Stomach (tissue), 9 donors: ENCODE data around the gene STAT5A. TPM values are rescaled to one million over a fixed set of nuclear protein-coding genes. Genes with fewer than 3 reads are reported as not detected.
"Not testable (repeated sequence)": the region's sequence is repeated elsewhere in the genome, so short reads cannot be mapped to it uniquely, and the experiment has no call there.

ENCODE experiments used
- DNase-seq, 2 donors: peaks; one replicate each; pipeline versions ENCODE4 v3.0.0 to v3.0.0-alpha.2; 2013 to 2019
- H3K27ac ChIP-seq, 5 donors: fragments of 200-600 bp in 4 of 5; sonication (generic) in 4 of 5; one replicate each; pipeline ENCODE4 v1.5.1; 2013 to 2019; ENCODE audit warnings: mild to moderate bottlenecking in 1 of 5, moderate library complexity in 1 of 5
- H3K27me3 ChIP-seq, 3 donors: fragments of 200-600 bp; sonication (generic); one replicate each; pipeline ENCODE4 v1.5.1; 2017 to 2019; ENCODE audit warnings: mixed run types in 1 of 3
- H3K36me3 ChIP-seq, 4 donors: fragments of 200-600 bp; sonication (generic); 1 replicate in 3 of 4; 2 replicates in 1 of 4; pipeline ENCODE4 v1.5.1; 2016 to 2019
- H3K4me1 ChIP-seq, 4 donors: fragments of 200-600 bp; sonication (generic); one replicate each; pipeline ENCODE4 v1.5.1; 2016 to 2019
- H3K4me3 ChIP-seq, 4 donors: fragments of 200-600 bp; sonication (generic) in 3 of 4; one replicate each; pipeline ENCODE4 v1.5.1; 2016 to 2019; ENCODE audit warnings: mild to moderate bottlenecking in 1 of 4
- H3K9me3 ChIP-seq, 4 donors: fragments of 200-600 bp; sonication (generic); one replicate each; pipeline ENCODE4 v1.5.1; 2016 to 2019
- EP300 ChIP-seq: sonication (generic); formaldehyde crosslinking; IDR thresholded peaks from one replicate; pipeline ENCODE4 v1.6.1; 2017; ENCODE audit warnings: antibody characterized with exemption
- POLR2A ChIP-seq, 4 donors: fragments of 450-650 bp; IDR thresholded peaks; one replicate each; pipeline ENCODE4 v1.6.1; 2016; ENCODE audit warnings: antibody characterized with exemption in 4 of 4, control low read depth in 2 of 4, mild to moderate bottlenecking in 1 of 4, moderate library complexity in 1 of 4
- POLR2AphosphoS5 ChIP-seq, 3 donors: sonication (generic); formaldehyde crosslinking; IDR thresholded peaks; one replicate each; pipeline ENCODE4 v1.6.1; 2016; ENCODE audit warnings: antibody characterized with exemption in 3 of 3
- WGBS, 5 donors: extraction: QIAGEN DNeasy Blood & Tissue Kit in 3 of 5; methylation state at CpG; one replicate each; pipeline versions ENCODE4 v1.1.5 to v1.1.7; 2013 to 2018; 5-methylcytosine and 5-hydroxymethylcytosine counted together
- intact Hi-C: fragments of 100-400 bp; cut with DNase I; formaldehyde crosslinking; loops from one replicate; pipeline ENCODE4 v1.15.1; 2023; ENCODE audit warnings: low total_unique reads
- polyA plus RNA-seq, 3 donors: library from polyadenylated mRNA; stranded (reverse); fragments of 200-250 nt; gene quantifications; one replicate each; pipeline ENCODE4 v1.2.3, GENCODE V29; 2013
- total RNA-seq, 5 donors: library from RNA; depleted of rRNA; stranded (reverse); fragments of >200 nt; gene quantifications; one replicate each; pipeline versions ENCODE4 v1.1.0 to v1.2.3, GENCODE V29; 2014 to 2016
- TF ChIP-seq, protein P1 (sequence below), 7 experiments: fragments of 450-650 bp in 4 of 7; fragments of 200-600 bp in 3 of 7; sonication (generic) in 3 of 7; IDR thresholded peaks; one replicate each; pipeline ENCODE4 v1.5.1; 2016 to 2019; ENCODE audit warnings: antibody characterized with exemption in 7 of 7, control low read depth in 2 of 7, mild to moderate bottlenecking in 1 of 7
- donor health status: healthy with polysubstance abuse.
- donor health status: Bipolar disorder and iron deficiency.
- donor health status: healthy.

The STAT5A gene
- total and polyA plus RNA-seq, 8 donors: 9.6 to 81.7 (median 16.6) TPM

DNA sequence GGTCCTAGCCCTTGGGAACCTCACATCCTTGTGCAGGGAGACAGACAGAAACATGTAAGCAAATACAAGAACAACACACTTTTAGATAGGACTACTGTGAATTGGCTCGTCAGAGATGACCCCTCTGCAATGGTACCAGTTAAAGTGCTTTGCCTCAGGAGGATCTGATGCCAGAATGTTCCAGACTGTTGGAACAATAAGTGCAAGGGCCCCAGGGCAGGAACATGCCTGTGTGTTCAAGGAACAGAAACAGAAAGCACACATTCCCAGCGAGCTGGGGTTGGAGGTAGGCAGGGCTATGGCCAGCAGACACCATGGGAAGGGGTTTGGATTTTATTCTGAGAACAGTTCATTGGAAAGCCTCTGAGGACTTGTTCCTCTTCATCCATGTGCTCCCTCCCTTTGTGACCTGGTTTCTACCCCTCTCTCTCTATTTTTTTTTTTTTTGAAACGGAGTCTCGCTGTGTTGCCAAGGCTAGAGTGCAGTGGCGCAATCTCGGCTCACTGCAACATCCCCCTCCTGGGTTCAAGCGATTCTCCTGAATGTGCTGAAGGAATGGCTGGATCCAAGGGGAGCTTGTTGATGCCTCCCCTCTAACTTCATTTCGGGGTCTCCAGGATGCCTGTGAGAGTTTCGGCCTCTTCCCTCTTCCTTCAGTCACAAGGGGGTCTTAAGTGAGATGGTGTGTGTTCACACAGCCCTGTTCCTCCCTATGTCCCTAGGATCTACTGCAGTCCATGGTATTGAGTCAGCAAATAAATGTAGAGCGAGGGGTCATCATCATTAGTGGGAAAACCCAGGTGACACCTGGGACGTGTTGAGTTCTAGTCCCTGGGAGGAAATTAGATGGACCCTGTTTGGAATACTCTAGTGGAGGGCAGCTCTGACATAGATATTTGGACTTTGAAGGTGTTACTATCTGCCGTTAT is 6.4 kb downstream of the STAT5A start:
- WGBS, 5 donors: 80 to 90% (median 85%) methylated on average over 12 of the region's 12 CpGs
- DNase-seq: no peak
- Histone ChIP-seq H3K4me3 (no peak overlapping the region), H3K27ac (no peak overlapping the region), H3K9me3 (no peaks in the 10 kb centered on the region), H3K27me3 (no peaks in the 10 kb centered on the region), H3K4me1 (peaks cover 0 to 23% (median 9%) of the 10 kb centered on the region in 4 donors), H3K36me3 (peaks cover 18 to 82% (median 77%) of the 10 kb centered on the region in 4 donors)
- intact Hi-C loops: no loop called here
- no peak for TF ChIP-seq EP300

GRCh38 chr17:42296012-42296411 is 7.7 kb downstream of the STAT5A start:
- DNase-seq: no peak
- WGBS, 5 donors: 92 to 97% (median 94%) methylated on average over 3 of the region's 3 CpGs
- no peak overlapping the region for H3K4me3 ChIP-seq
- no peaks in the 10 kb centered on the region for H3K9me3 ChIP-seq
- H3K27me3 ChIP-seq: no peaks in the 10 kb centered on the region
- intact Hi-C loops: no loop called here
- TF ChIP-seq POLR2A (IDR thresholded peaks at IDR 0.05): no peak
- no peak for TF ChIP-seq POLR2AphosphoS5 (IDR thresholded peaks at IDR 0.05)
- TF ChIP-seq, protein P1, sequence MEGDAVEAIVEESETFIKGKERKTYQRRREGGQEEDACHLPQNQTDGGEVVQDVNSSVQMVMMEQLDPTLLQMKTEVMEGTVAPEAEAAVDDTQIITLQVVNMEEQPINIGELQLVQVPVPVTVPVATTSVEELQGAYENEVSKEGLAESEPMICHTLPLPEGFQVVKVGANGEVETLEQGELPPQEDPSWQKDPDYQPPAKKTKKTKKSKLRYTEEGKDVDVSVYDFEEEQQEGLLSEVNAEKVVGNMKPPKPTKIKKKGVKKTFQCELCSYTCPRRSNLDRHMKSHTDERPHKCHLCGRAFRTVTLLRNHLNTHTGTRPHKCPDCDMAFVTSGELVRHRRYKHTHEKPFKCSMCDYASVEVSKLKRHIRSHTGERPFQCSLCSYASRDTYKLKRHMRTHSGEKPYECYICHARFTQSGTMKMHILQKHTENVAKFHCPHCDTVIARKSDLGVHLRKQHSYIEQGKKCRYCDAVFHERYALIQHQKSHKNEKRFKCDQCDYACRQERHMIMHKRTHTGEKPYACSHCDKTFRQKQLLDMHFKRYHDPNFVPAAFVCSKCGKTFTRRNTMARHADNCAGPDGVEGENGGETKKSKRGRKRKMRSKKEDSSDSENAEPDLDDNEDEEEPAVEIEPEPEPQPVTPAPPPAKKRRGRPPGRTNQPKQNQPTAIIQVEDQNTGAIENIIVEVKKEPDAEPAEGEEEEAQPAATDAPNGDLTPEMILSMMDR (IDR thresholded peaks at IDR 0.05): no peak
- TF ChIP-seq EP300: no peak
- peaks cover 0 to 11% (median 4%) of the 10 kb centered on the region in 4 donors for H3K4me1 ChIP-seq
- no peak overlapping the region for H3K27ac ChIP-seq
- H3K36me3 ChIP-seq: peaks cover 21 to 90% (median 86%) of the 10 kb centered on the region in 4 donors

GRCh38 chr17:42297775-42298174 is 9.5 kb downstream of the STAT5A start:
- DNase-seq, H3K4me3 ChIP-seq, H3K27me3 ChIP-seq, H3K9me3 ChIP-seq, intact Hi-C loops, H3K27ac ChIP-seq, H3K4me1 ChIP-seq: not testable (repeated sequence)
- H3K36me3 ChIP-seq: peaks cover 27 to 95% (median 91%) of the 10 kb centered on the region in 4 donors
- 81 to 99% (median 87%) methylated on average over 6 to 9 of the region's 10 CpGs for WGBS, 5 donors

GRCh38 chr17:42299361-42299760 is 11.1 kb downstream of the STAT5A start:
- H3K36me3 ChIP-seq: peaks cover 34 to 95% (median 92%) of the 10 kb centered on the region in 4 donors

GRCh38 chr17:42299913-42300312 is 11.6 kb downstream of the STAT5A start:
- WGBS, 5 donors: 90 to 100% (median 92%) methylated on average over 1 to 2 of the region's 17 CpGs; no CpG with 5 or more reads in 2 of the 5 donors
- H3K9me3 ChIP-seq, H3K27ac ChIP-seq, H3K4me1 ChIP-seq, DNase-seq, H3K27me3 ChIP-seq, H3K4me3 ChIP-seq, intact Hi-C loops: not testable (repeated sequence)
- peaks cover 39 to 95% (median 92%) of the 10 kb centered on the region in 4 donors for H3K36me3 ChIP-seq

More at GRCh38 chr17:42299361-42299760, 11.1 kb downstream of the STAT5A start:
- 93 to 97% (median 95%) methylated on average over 7 to 10 of the region's 10 CpGs for WGBS, 5 donors
- DNase-seq, H3K4me1 ChIP-seq, H3K27me3 ChIP-seq, H3K9me3 ChIP-seq, H3K4me3 ChIP-seq, intact Hi-C loops, H3K27ac ChIP-seq: not testable (repeated sequence)

DNA sequence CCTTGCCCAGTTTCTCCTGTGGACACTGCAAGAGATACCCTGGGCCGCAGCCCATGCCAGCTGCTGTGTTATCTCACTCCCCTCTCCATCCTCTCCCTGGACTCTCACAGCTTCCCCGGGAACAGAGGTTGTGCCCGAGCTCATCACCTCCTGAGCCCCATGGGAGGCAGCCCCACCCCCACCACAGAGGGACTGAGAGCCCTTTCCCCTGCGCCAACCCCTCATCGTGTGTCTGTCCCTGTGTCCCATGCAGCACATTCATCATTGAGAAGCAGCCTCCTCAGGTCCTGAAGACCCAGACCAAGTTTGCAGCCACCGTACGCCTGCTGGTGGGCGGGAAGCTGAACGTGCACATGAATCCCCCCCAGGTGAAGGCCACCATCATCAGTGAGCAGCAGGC is 12.7 kb downstream of the STAT5A start:
- WGBS, 5 donors: 87 to 96% (median 89%) methylated on average over 9 of the region's 9 CpGs
- TF ChIP-seq POLR2A (IDR thresholded peaks at IDR 0.05): no peak
- TF ChIP-seq EP300: no peak
- no peak for TF ChIP-seq POLR2AphosphoS5 (IDR thresholded peaks at IDR 0.05)
- TF ChIP-seq, protein P1 (IDR thresholded peaks at IDR 0.05): no peak
- DNase-seq: no peak
- no peak overlapping the region for H3K27ac ChIP-seq
- intact Hi-C loops: no loop called here
- H3K4me1 ChIP-seq: no peaks in the 10 kb centered on the region
- no peaks in the 10 kb centered on the region for H3K9me3 ChIP-seq
- no peak overlapping the region for H3K4me3 ChIP-seq
- peaks cover 36 to 95% (median 92%) of the 10 kb centered on the region in 4 donors for H3K36me3 ChIP-seq
- H3K27me3 ChIP-seq: no peaks in the 10 kb centered on the region
